ENCODE measurements around the gene REC114. TPM values are rescaled to one million over a fixed set of nuclear protein-coding genes. Genes with fewer than 3 reads are reported as not detected.

Gene REC114
- total RNA-seq, 2 experiments from 2014 or later: not detected

DNA sequence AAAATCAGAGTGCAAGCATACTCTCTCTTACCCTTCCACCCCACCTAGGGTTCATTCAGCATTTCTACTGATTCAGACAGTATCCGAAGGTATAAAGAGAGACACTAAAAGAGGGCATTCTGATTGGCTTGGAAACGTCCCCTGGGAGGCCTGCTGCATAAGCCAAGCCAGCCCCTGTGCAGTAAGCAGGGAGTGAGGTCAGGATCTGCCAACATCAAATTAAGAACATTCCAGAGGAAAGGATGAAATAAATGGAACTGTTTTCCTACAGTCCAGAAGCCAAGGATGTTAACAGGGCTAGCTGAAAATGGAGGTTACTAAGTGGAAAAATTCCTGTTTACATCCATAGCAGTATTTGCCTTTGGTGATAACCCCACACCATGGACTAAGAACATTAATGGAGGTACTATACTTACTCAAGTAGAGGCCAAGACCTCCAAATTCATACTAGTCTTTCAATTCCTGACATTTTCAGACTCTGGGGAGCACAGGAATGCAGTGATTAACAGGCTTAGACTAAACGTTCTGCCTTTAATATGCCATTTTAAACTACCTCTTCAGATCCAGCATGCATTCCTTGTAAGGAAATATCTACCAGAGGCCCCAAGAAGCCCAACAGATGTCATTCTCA is 155.7 kb downstream of the REC114 start:
- no peak overlapping the region for H3K4me3 Mint-ChIP-seq
- CTCF ChIA-PET: interaction anchor here (0.7 to 1.3 kb wide), 2 partner anchors 9 to 38 kb away, joined by 3 read pairs; no protein-coding TSS in a partner anchor
- no peaks in the 10 kb centered on the region for H3K9me3 Mint-ChIP-seq (ENCODE audit: low read depth)
- DNase-seq: no peak
- peaks cover 18% of the 10 kb centered on the region for H3K4me1 Mint-ChIP-seq
- no peak overlapping the region for H3K27ac Mint-ChIP-seq
- ATAC-seq: no peak
- peaks cover 1% of the 10 kb centered on the region for H3K36me3 Mint-ChIP-seq
- H3K27me3 Mint-ChIP-seq: no peaks in the 10 kb centered on the region

DNA sequence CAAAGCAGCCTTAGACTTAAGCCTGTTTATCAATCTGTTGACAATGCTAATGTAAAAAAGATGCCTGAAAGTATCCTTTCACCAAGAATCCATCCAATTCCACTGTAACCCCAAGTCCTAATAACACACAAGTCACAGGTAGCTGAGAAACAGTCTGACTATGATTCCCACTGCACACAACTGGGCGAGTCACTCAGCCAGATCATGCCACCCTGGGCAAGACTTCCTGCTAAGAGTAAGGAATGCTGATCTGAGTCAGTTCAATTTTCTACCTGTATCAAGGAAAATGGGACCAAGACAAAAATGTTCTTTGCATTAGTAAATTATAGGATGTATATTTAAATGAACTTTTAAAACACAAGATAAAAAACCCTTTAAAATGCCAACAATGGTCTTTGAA is 157.0 kb downstream of the REC114 start:
- Mint-ChIP-seq H3K27ac (no peak overlapping the region), H3K4me3 (no peak overlapping the region), H3K36me3 (peaks cover under 1% of the 10 kb centered on the region), H3K4me1 (peaks cover 25% of the 10 kb centered on the region), H3K27me3 (no peaks in the 10 kb centered on the region), H3K9me3 (ENCODE audit: low read depth) (no peaks in the 10 kb centered on the region)
- ATAC-seq (no peak), DNase-seq (no peak)
- CTCF ChIA-PET: interaction anchor here (1.1 kb wide), 1 partner anchor 317 kb away, joined by 3 read pairs; no protein-coding TSS in a partner anchor

DNA sequence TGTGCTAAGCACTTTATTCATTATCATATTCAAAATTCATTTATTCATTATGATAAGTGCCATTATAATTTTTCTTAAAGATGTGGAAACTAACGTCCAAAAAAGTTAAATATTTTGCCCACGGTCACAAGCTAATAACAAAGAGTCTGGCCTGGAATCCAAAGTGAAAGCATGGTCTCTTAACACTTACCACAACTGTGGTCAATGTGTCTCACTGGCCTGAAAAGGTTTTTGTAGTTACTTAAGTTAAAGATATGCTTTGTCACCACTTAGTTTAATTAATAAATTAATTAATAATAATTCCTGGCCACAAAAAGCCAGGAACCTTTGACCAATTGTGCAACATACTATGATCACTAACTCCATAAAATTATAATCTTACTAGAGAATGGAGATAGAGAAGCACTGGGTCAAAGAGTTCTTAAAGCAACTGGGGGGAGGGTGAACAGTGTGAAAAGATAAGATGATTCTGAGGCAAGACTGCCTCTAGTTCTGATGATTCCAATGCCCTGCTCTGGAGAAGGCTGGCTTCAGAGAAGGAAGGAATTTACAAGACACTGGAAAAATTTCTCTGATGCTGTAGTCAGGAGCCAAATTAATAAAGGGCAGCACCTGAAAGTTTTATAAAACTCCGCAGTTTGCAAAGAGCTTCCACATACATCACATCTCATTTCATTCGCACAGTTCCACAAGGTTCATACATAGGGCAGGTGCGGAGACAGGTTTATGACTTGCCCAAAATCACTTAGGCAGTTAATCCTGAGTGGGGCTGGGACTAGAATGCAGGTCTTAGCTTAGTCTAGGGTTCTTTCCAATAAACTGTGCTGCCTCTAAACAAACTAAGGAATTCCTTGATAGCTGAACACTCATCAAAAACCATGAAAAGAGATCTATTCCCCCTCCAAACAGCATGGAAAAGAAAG is 157.7 kb downstream of the REC114 start:
- Mint-ChIP-seq H3K9me3 (ENCODE audit: low read depth) (no peaks in the 10 kb centered on the region), H3K27ac (no peak overlapping the region)
- CTCF ChIA-PET: interaction anchor here (1.1 to 2.5 kb wide), 2 partner anchors 36 to 317 kb away, joined by 3 to 9 read pairs; no protein-coding TSS in a partner anchor

DNA sequence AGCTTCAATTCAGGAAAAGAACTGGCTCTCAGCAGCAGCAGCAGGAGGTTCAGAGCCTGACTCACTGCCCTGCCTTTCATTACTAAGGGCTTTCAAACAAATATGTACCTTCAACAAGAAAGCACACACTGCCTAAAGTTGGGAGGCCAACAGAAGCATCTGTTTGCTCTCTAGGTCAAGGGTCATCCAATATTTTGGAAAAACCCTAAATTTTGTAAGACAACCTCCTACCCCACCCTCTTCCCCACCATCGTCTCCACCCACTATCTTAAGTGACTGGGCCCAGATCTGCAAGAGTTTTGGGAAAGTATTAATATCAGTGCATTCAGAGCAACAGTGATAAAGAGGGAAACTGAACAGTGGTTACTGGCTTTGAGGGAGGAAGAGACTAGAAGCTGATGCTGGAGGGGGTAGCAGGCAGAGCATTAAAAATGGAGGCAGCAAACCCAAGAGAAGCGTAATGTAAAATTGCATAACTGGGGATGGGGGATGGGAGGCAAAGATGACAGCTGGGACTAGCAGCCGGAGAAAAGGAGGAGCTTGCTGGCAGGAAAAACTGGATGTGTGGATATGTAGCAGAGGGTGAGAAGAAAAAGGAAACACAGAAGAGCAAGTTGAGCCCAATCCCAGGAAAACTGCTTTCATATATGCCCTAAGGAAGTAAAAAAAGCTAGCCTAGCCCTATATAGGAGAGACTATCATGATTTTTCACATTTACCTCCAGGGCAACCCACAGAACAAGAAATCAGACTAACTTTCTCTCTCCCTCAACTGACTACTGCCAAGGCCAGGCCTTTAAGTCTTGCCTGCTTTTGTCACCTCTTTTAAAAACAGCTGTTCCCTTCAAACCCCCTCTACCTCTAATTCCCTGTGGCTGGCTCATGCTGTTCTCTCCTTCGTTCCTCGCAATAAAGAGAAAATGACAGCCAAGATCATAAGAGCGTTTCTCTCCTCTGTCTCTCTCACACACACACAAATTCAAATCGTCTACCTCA is 158.8 kb downstream of the REC114 start:
- DNase-seq (no peak), ATAC-seq (no peak)
- CTCF ChIA-PET: interaction anchor here (0.8 to 2.5 kb wide), 3 partner anchors 14 to 67 kb away, joined by 3 to 9 read pairs (median 3); no protein-coding TSS in a partner anchor
- no peak overlapping the region for H3K27ac Mint-ChIP-seq
- H3K27me3 Mint-ChIP-seq: no peaks in the 10 kb centered on the region
- no peaks in the 10 kb centered on the region for H3K9me3 Mint-ChIP-seq (ENCODE audit: low read depth)
- peaks cover 15% of the 10 kb centered on the region for H3K4me1 Mint-ChIP-seq
- no peak overlapping the region for H3K4me3 Mint-ChIP-seq
- peaks cover 4% of the 10 kb centered on the region for H3K36me3 Mint-ChIP-seq

More for the DNA sequence above, 157.7 kb downstream of the REC114 start:
- Mint-ChIP-seq H3K36me3 (peaks cover 2% of the 10 kb centered on the region), H3K4me1 (peaks cover 22% of the 10 kb centered on the region), H3K27me3 (no peaks in the 10 kb centered on the region), H3K4me3 (no peak overlapping the region)
- ATAC-seq: no peak
- DNase-seq: no peak

DNA sequence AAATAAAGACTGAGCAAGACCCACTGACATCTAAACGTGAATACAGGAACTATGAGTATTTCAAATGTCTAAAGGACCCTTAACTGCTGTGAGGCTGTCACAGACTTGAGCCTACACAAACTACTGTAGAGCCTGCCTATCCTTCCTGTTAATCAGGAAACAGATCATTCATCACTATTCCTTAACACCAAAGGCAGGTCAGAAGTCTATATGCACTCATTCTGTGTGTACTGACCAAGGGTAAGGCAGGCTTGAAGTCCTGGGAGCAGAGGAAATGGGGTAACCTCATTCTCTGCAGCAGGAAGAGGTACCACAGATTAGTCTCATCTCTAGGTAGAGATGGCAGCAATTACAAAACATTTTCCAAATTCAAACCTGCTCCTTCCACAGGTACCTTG is 159.5 kb downstream of the REC114 start:
- H3K27ac Mint-ChIP-seq: no peak overlapping the region
- H3K4me1 Mint-ChIP-seq: peaks cover 21% of the 10 kb centered on the region
- no peaks in the 10 kb centered on the region for H3K27me3 Mint-ChIP-seq
- CTCF ChIA-PET: interaction anchor here (0.8 to 2.5 kb wide), 5 partner anchors 14 to 66 kb away, joined by 3 to 9 read pairs (median 3); no protein-coding TSS in a partner anchor
- H3K36me3 Mint-ChIP-seq: peaks cover 9% of the 10 kb centered on the region
- ATAC-seq (peak; percentile 55), DNase-seq (no peak)
- H3K4me3 Mint-ChIP-seq: no peak overlapping the region
- H3K9me3 Mint-ChIP-seq (ENCODE audit: low read depth): no peaks in the 10 kb centered on the region

DNA sequence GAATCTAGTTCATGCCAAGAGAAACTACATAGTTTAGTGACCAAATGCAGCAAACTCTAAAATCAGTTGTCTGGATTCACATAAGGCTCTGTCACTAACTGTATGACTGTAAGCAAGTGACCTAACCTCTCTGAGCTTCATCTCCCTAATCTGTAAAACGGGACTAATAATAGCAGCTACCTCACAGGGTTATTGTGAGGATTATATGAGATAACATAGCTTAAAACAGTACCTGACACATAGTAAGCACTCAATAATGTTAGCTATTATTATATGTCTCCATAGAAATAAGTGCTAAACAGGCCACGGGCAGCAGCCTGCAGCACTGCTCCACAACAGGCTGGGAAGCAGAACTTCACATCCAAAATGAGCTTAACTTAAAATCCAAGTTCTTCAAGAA is 160.0 kb downstream of the REC114 start:
- Mint-ChIP-seq H3K4me3 (no peak overlapping the region), H3K36me3 (peaks cover 9% of the 10 kb centered on the region), H3K4me1 (peaks cover 27% of the 10 kb centered on the region), H3K27ac (no peak overlapping the region), H3K9me3 (ENCODE audit: low read depth) (no peaks in the 10 kb centered on the region), H3K27me3 (no peaks in the 10 kb centered on the region)
- DNase-seq (no peak), ATAC-seq (no peak)
- CTCF ChIA-PET: interaction anchor here (0.8 to 2.5 kb wide), 8 partner anchors 15 to 66 kb away, joined by 3 to 9 read pairs (median 3); no protein-coding TSS in a partner anchor

DNA sequence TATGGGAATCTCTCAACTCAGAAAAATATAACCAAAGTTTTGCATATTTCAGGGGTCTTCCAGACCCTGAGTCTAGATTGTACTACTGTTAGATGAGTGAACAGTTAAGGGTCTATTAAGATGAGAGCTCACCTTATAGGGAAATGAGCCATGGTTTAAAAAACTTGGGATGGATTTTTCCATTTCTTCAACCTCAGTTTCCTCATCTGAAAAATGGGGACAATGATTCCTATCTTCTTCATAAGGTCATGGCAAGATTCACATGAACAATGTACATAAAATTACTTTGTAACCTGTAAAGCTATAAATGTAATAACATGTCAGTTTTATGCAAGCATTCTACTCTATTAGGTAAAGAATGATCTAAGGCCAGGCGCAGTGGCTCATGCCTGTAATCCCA is 161.5 kb downstream of the REC114 start:
- H3K27ac Mint-ChIP-seq: no peak overlapping the region
- H3K4me1 Mint-ChIP-seq: peaks cover 38% of the 10 kb centered on the region
- ATAC-seq (no peak), DNase-seq (no peak)
- H3K36me3 Mint-ChIP-seq: peaks cover 12% of the 10 kb centered on the region
- no peaks in the 10 kb centered on the region for H3K9me3 Mint-ChIP-seq (ENCODE audit: low read depth)
- CTCF ChIA-PET: interaction anchor here (1.3 to 1.8 kb wide), 3 partner anchors 17 to 32 kb away, joined by 3 to 5 read pairs (median 4); no protein-coding TSS in a partner anchor
- H3K27me3 Mint-ChIP-seq: no peaks in the 10 kb centered on the region
- no peak overlapping the region for H3K4me3 Mint-ChIP-seq

DNA sequence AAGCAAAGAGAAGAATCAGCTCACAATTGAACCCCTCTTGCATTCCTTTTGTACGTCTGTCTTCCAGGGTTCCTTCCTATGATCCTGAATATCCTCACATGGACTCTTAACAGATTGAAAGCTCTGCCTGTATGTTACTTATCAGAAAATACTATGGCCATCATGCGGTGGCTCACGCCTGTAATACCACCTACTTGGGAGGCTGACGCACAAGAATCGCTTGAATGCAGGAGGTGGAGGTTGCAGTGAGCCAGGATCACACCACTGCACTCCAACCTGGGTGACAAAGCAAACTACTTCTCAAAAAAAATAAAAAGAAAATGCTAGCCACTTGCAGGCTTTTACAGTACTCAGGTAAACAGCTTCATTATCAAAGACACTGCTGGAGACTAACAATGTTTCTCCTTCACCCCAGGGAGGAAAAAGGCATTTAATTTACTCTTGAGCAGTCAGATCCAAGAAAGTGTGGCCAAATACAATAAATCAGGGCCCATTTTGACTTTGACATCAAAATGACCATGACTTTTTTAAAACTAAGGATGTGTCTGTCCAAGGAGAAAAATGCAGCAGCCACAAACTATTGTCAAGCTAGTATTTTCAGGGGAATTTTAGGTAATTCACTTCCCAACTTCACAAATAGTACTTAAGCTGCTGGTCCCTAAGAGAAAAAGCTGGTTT is 162.9 kb downstream of the REC114 start:
- no peaks in the 10 kb centered on the region for H3K9me3 Mint-ChIP-seq (ENCODE audit: low read depth)
- ATAC-seq (no peak), DNase-seq (no peak)
- H3K27ac Mint-ChIP-seq: no peak overlapping the region
- H3K4me3 Mint-ChIP-seq: no peak overlapping the region
- H3K27me3 Mint-ChIP-seq: no peaks in the 10 kb centered on the region
- peaks cover 12% of the 10 kb centered on the region for H3K36me3 Mint-ChIP-seq
- H3K4me1 Mint-ChIP-seq: peaks cover 39% of the 10 kb centered on the region
- CTCF ChIA-PET: interaction anchor here (1.4 to 5.7 kb wide), 3 partner anchors 16 to 46 kb away, joined by 4 to 45 read pairs (median 5); no protein-coding TSS in a partner anchor

DNA sequence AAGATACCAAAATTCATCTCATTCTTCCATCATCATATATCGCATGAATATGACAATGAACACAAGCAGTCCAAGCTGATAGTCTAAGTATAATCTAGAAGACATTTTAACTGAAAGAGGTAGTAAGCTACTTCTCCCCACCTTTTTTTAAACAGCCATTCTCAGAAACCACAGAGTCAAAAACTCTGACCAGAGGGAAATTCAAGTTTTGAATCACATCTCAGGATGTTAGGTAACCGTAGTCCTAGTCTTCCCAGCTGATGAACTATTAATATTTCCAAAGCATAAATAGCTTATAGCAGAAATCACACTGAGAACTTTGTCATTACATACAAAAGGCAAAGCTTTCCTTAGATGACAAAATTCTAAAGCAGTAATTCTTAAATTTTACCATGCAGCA is 164.4 kb downstream of the REC114 start:
- Mint-ChIP-seq H3K36me3 (peaks cover 12% of the 10 kb centered on the region), H3K4me1 (peaks cover 42% of the 10 kb centered on the region), H3K9me3 (ENCODE audit: low read depth) (no peaks in the 10 kb centered on the region), H3K4me3 (peak overlapping the region; percentile 3), H3K27me3 (no peaks in the 10 kb centered on the region), H3K27ac (no peak overlapping the region)
- DNase-seq (no peak), ATAC-seq (no peak)
- CTCF ChIA-PET: interaction anchor here (0.8 to 5.7 kb wide), 10 partner anchors 9 to 97 kb away, joined by 3 to 45 read pairs (median 4); partner anchors contain the start of gene NPTN

DNA sequence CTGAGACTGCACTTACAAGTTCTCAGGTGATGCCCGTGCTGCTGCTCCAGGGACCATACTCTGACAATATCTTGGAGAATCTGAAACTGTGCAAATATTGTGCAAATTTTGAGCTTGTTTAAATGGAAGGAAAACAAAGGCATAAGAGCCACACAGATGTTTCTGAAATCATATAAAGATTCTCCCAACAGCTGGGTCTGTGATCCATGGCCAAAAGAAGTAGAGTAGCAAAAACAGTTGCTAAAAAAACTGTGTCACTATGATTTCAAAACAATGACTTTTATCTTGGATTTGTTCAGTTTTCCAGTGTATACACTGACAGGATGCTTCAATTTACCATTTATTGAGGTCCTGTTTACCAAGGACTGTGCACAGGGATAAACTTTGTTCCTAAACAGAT is 164.9 kb downstream of the REC114 start:
- Mint-ChIP-seq H3K27ac (no peak overlapping the region), H3K27me3 (no peaks in the 10 kb centered on the region), H3K36me3 (peaks cover 12% of the 10 kb centered on the region), H3K4me1 (peaks cover 42% of the 10 kb centered on the region), H3K4me3 (no peak overlapping the region), H3K9me3 (ENCODE audit: low read depth) (no peaks in the 10 kb centered on the region)
- CTCF ChIA-PET: interaction anchor here (0.8 to 5.7 kb wide), 9 partner anchors 9 to 97 kb away, joined by 3 to 45 read pairs (median 5); partner anchors contain the start of gene NPTN
- ATAC-seq (no peak), DNase-seq (no peak)

DNA sequence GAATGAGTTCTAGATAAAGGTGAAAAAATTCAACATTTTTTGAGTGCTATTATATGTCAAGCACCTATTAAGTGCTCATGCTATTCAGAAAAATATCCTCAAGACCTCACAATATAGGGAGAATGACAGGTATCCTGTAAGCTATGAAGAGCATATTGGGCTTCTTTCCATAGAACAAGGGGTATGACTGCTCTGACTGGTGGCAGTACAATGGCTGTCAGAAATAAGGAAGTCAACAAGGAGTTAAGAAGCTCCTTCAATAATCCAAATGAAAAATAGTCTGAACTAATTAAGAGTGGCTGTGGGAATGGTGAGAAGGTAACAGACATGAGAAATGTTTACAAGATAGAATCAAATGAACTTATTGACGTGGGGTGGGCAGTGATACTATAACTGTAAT is 165.5 kb downstream of the REC114 start:
- Mint-ChIP-seq H3K27me3 (no peaks in the 10 kb centered on the region), H3K36me3 (peaks cover 12% of the 10 kb centered on the region), H3K27ac (no peak overlapping the region), H3K9me3 (ENCODE audit: low read depth) (no peaks in the 10 kb centered on the region), H3K4me1 (peaks cover 42% of the 10 kb centered on the region), H3K4me3 (no peak overlapping the region)
- CTCF ChIA-PET: interaction anchor here (1.2 to 5.7 kb wide), 5 partner anchors 8 to 96 kb away, joined by 3 to 45 read pairs (median 6); partner anchors contain the start of gene NPTN
- no peak for ATAC-seq
- no peak for DNase-seq

DNA sequence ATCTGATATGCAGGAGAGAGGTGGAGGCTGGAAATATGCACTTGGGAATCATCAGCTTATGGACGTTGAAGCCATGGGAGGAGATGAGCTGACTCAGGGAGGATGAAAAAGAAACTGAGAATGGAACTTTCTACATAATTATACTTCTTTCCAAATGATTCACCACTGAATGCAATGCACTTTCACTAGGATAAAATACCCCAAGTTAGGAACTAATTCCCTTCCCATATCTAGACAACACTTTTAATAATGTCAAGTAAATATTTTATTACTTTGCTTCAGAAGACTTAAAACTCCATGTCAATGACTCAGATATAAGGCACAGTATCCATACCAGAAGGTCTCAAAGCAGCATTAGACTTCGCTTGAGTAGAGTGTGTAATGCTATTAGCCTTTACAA is 166.0 kb downstream of the REC114 start:
- H3K36me3 Mint-ChIP-seq: peaks cover 12% of the 10 kb centered on the region
- no peak overlapping the region for H3K27ac Mint-ChIP-seq
- no peak for DNase-seq
- no peak for ATAC-seq
- no peak overlapping the region for H3K4me3 Mint-ChIP-seq
- CTCF ChIA-PET: interaction anchor here (1.6 to 5.7 kb wide), 2 partner anchors 24 to 27 kb away, joined by 6 to 45 read pairs; partner anchors contain the start of gene NPTN
- H3K27me3 Mint-ChIP-seq: no peaks in the 10 kb centered on the region
- peaks cover 38% of the 10 kb centered on the region for H3K4me1 Mint-ChIP-seq
- no peaks in the 10 kb centered on the region for H3K9me3 Mint-ChIP-seq (ENCODE audit: low read depth)
